Uterus (tissue), 4 donors: ENCODE data around the gene TPRKB. TPM values are rescaled to one million over a fixed set of nuclear protein-coding genes. Genes with fewer than 3 reads are reported as not detected.
"Not testable (repeated sequence)": the region's sequence is repeated elsewhere in the genome, so short reads cannot be mapped to it uniquely, and the experiment has no call there.

Source experiments
- DNase-seq, 2 donors: peaks; one replicate each; pipeline ENCODE4 v3.0.0-alpha.2; 2019 to 2020
- H3K27ac ChIP-seq, 2 donors: fragments of 200-600 bp; sonication (generic); 1 replicate in 1 of 2; 2 replicates in 1 of 2; pipeline ENCODE4 v1.5.1; 2016 to 2018
- H3K27me3 ChIP-seq, 2 donors: fragments of 200-600 bp; sonication (generic); one replicate each; pipeline ENCODE4 v1.5.1; 2018 to 2019; ENCODE audit warnings: control low read depth in 1 of 2
- H3K36me3 ChIP-seq, 2 donors: fragments of 200-600 bp; sonication (generic); one replicate each; pipeline ENCODE4 v1.5.1; 2019; ENCODE audit warnings: control low read depth in 1 of 2
- H3K4me1 ChIP-seq, 2 donors: fragments of 200-600 bp; sonication (generic); one replicate each; pipeline ENCODE4 v1.5.1; 2018 to 2019; ENCODE audit warnings: control low read depth in 1 of 2
- H3K4me3 ChIP-seq, 2 donors: fragments of 200-600 bp; sonication (generic); 1 replicate in 1 of 2; 2 replicates in 1 of 2; pipeline ENCODE4 v1.5.1; 2018 to 2019; ENCODE audit warnings: mild to moderate bottlenecking in 1 of 2
- H3K9me3 ChIP-seq, 2 donors: fragments of 200-600 bp; sonication (generic); one replicate each; pipeline ENCODE4 v1.5.1; 2019; ENCODE audit warnings: control low read depth in 1 of 2
- POLR2A ChIP-seq, 2 donors: fragments of 450-650 bp; IDR thresholded peaks; one replicate each; pipeline ENCODE4 v1.6.1; 2016; ENCODE audit warnings: antibody characterized with exemption in 2 of 2, mild to moderate bottlenecking in 1 of 2, moderate library complexity in 1 of 2
- intact Hi-C: fragments of 100-400 bp; cut with DNase I; formaldehyde crosslinking; loops from one replicate; pipeline ENCODE4 v1.15.1; 2023; ENCODE audit warnings: low total_unique reads
- total RNA-seq, 4 donors: library from RNA; depleted of rRNA in 3 of 4; stranded (reverse); fragments of >200 nt in 3 of 4; gene quantifications; one replicate each; pipeline versions ENCODE4 v1.1.0 to v1.2.4, GENCODE V29; 2014 to 2023
- TF ChIP-seq, protein P1 (sequence below), 4 experiments: fragments of 200-600 bp in 2 of 4; fragments of 450-650 bp in 2 of 4; sonication (generic) in 2 of 4; IDR thresholded peaks; one replicate each; pipeline ENCODE4 v1.5.1; 2016 to 2019; ENCODE audit warnings: antibody characterized with exemption in 4 of 4, mild to moderate bottlenecking in 2 of 4, moderate library complexity in 1 of 4
- donor health status: DM: yes; HTN: yes; CAD: no.

TPRKB gene
- total RNA-seq, 4 donors from 2014 or later, result 25.4 to 49.6 (median 39.6) TPM

GRCh38 chr2:73704285-73704684 is 32.9 kb downstream of the TPRKB start:
- H3K4me3 ChIP-seq, result no peak overlapping the region
- no peak overlapping the region for H3K27ac ChIP-seq
- intact Hi-C loops, result no loop called here
- H3K9me3 ChIP-seq, result no peaks in the 10 kb centered on the region
- no peak for DNase-seq
- TF ChIP-seq POLR2A (IDR thresholded peaks at IDR 0.05), result no peak
- TF ChIP-seq, protein P1, sequence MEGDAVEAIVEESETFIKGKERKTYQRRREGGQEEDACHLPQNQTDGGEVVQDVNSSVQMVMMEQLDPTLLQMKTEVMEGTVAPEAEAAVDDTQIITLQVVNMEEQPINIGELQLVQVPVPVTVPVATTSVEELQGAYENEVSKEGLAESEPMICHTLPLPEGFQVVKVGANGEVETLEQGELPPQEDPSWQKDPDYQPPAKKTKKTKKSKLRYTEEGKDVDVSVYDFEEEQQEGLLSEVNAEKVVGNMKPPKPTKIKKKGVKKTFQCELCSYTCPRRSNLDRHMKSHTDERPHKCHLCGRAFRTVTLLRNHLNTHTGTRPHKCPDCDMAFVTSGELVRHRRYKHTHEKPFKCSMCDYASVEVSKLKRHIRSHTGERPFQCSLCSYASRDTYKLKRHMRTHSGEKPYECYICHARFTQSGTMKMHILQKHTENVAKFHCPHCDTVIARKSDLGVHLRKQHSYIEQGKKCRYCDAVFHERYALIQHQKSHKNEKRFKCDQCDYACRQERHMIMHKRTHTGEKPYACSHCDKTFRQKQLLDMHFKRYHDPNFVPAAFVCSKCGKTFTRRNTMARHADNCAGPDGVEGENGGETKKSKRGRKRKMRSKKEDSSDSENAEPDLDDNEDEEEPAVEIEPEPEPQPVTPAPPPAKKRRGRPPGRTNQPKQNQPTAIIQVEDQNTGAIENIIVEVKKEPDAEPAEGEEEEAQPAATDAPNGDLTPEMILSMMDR (IDR thresholded peaks at IDR 0.05), result no peak
- H3K36me3 ChIP-seq, result no peaks in the 10 kb centered on the region
- H3K27me3 ChIP-seq, result no peaks in the 10 kb centered on the region
- no peaks in the 10 kb centered on the region for H3K4me1 ChIP-seq

GRCh38 chr2:73703675-73704074 is 33.5 kb downstream of the TPRKB start:
- intact Hi-C loops, result no loop called here
- H3K27me3 ChIP-seq, result no peaks in the 10 kb centered on the region
- TF ChIP-seq, protein P1 (IDR thresholded peaks at IDR 0.05), result no peak
- TF ChIP-seq POLR2A (IDR thresholded peaks at IDR 0.05), result no peak
- H3K4me3 ChIP-seq, result no peak overlapping the region
- no peak for DNase-seq
- H3K36me3 ChIP-seq, result no peaks in the 10 kb centered on the region
- H3K4me1 ChIP-seq, result no peaks in the 10 kb centered on the region
- H3K27ac ChIP-seq, result no peak overlapping the region
- H3K9me3 ChIP-seq, result no peaks in the 10 kb centered on the region

DNA sequence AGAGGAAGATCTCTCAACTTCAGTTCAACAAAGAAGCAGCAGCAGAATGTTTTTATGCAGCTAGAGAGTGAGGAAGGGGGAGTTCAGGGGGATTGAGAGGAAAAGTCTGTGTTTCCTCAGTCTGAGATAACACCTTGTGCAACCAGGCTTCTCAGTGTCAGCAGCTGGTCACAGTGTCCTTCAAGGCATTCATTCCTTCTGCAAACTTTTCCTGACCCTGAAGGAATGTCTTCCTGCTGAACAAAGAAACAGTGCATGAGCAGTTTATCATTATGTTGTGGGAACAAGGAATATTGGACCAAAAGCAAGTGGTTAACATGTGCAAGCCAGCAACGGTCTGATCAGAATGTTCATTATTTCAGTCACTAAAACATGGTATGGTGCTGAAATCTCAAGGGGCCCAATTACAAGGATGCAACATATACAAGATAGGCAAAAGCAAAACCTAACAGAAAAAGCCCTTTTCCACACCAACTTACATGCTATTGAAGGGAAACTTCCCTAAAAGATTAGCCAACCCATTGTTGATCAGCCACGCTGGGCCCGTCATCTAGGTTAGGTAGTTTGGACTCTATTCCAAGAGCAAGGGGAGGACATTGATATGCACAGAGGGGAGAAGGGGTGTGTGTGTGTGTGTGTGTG is 34.2 kb downstream of the TPRKB start:
- H3K4me1 ChIP-seq, DNase-seq, H3K4me3 ChIP-seq, H3K36me3 ChIP-seq, intact Hi-C loops, H3K27me3 ChIP-seq, H3K27ac ChIP-seq, H3K9me3 ChIP-seq: not testable (repeated sequence)

- TF ChIP-seq POLR2A (IDR thresholded peaks at IDR 0.05), result no peak
- Histone ChIP-seq H3K36me3 (no peaks in the 10 kb centered on the region), H3K27ac (peak overlapping the region in 1 of 2 donors; percentile 39), H3K9me3 (no peaks in the 10 kb centered on the region), H3K27me3 (no peaks in the 10 kb centered on the region), H3K4me1 (no peaks in the 10 kb centered on the region), H3K4me3 (no peak overlapping the region)
- no peak for DNase-seq
- intact Hi-C loops, result no loop called here
Measured at GRCh38 chr2:73701968-73702665, 35.0 kb downstream of the TPRKB start.

GRCh38 chr2:73701448-73701765 is 35.7 kb downstream of the TPRKB start:
- H3K9me3 ChIP-seq, H3K27me3 ChIP-seq, DNase-seq, intact Hi-C loops, H3K36me3 ChIP-seq, H3K4me3 ChIP-seq, H3K4me1 ChIP-seq: not testable (repeated sequence)
- peak overlapping the region in 1 of 2 donors; percentile 39 for H3K27ac ChIP-seq

GRCh38 chr2:73700661-73701447 is 36.3 kb downstream of the TPRKB start:
- no peaks in the 10 kb centered on the region for H3K36me3 ChIP-seq

More at GRCh38 chr2:73700661-73701447, 36.3 kb downstream of the TPRKB start:
- Histone ChIP-seq H3K4me1 (no peaks in the 10 kb centered on the region), H3K4me3 (no peak overlapping the region), H3K27ac (peak overlapping the region; percentile 33 to 36), H3K9me3 (no peaks in the 10 kb centered on the region), H3K27me3 (no peaks in the 10 kb centered on the region)
- intact Hi-C loops, result no loop called here
- TF ChIP-seq, protein P1 (IDR thresholded peaks at IDR 0.05), result no peak
- TF ChIP-seq POLR2A (IDR thresholded peaks at IDR 0.05), result no peak
- DNase-seq, result peak in 1 of 2 donors; percentile 38
